MM.1S (cell line): ENCODE data around the gene TNF.

Experiments used
- DNase-seq: peaks from one replicate; pipeline ENCODE4 v3.0.0-alpha.2; 2015
- H2AFZ ChIP-seq: fragments of 300-600 bp; sonication (generic); 2 replicates; pipeline ENCODE4 v1.6.0; 2016; ENCODE audit warnings: antibody characterized with exemption, low read length
- H3F3A ChIP-seq: fragments of 300-600 bp; sonication (generic); 2 replicates; pipeline ENCODE4 v1.6.1; 2016; ENCODE audit warnings: mild to moderate bottlenecking, antibody characterized with exemption, low read length, moderate library complexity, mixed read lengths; ENCODE audit not compliant: insufficient read depth
- H3K27ac ChIP-seq: fragments of 300-600 bp; sonication (generic); 2 replicates; pipeline ENCODE4 v1.5.1; 2016; ENCODE audit warnings: mild to moderate bottlenecking, low read length
- H3K27me3 ChIP-seq: fragments of 300-600 bp; sonication (generic); replicated peaks from 2 replicates; pipeline ENCODE4 v1.6.0; 2016; ENCODE audit warnings: low read length; ENCODE audit not compliant: insufficient read depth
- H3K36me3 ChIP-seq: fragments of 300-600 bp; sonication (generic); replicated peaks from 2 replicates; pipeline ENCODE4 v1.6.1; 2016; ENCODE audit warnings: mild to moderate bottlenecking, low read length, mixed read lengths; ENCODE audit not compliant: insufficient read depth
- H3K4me1 ChIP-seq: fragments of 300-600 bp; sonication (generic); 2 replicates; pipeline ENCODE4 v1.6.1; 2016; ENCODE audit warnings: low read length, mixed read lengths
- H3K4me2 ChIP-seq: fragments of 300-600 bp; sonication (generic); 2 replicates; pipeline ENCODE4 v1.6.0; 2016; ENCODE audit warnings: low read depth, low read length
- H3K4me3 ChIP-seq: fragments of 300-600 bp; sonication (generic); 2 replicates; pipeline ENCODE4 v1.5.1; 2016; ENCODE audit warnings: low read length, mixed read lengths
- H3K79me2 ChIP-seq: fragments of 300-600 bp; sonication (generic); 2 replicates; pipeline ENCODE4 v1.6.1; 2016; ENCODE audit warnings: mixed run types, low read length, mixed read lengths
- H3K9ac ChIP-seq: fragments of 300-600 bp; sonication (generic); 2 replicates; pipeline ENCODE4 v1.6.1; 2016; ENCODE audit warnings: low read length, mixed read lengths
- H3K9me2 ChIP-seq: fragments of 300-600 bp; sonication (generic); replicated peaks from 2 replicates; pipeline ENCODE4 v1.6.1; 2016; ENCODE audit warnings: mild to moderate bottlenecking, low read length, mixed read lengths; ENCODE audit not compliant: insufficient read depth
- H3K9me3 ChIP-seq: fragments of 300-600 bp; sonication (generic); replicated peaks from 2 replicates; pipeline ENCODE4 v1.6.1; 2016; ENCODE audit warnings: mild to moderate bottlenecking, low read length, mixed read lengths; ENCODE audit not compliant: insufficient read depth
- H4K20me1 ChIP-seq: fragments of 300-600 bp; sonication (generic); 2 replicates; pipeline ENCODE4 v1.6.1; 2016; ENCODE audit warnings: mild to moderate bottlenecking, low read length, moderate library complexity, mixed read lengths; ENCODE audit not compliant: insufficient read depth
- EZH2 ChIP-seq: fragments of 300-600 bp; sonication (generic); optimal IDR thresholded peaks from 2 replicates; pipeline ENCODE3; 2017; ENCODE audit warnings: low read depth, mild to moderate bottlenecking, antibody characterized with exemption, low read length, mixed read lengths
- EZH2phosphoT487 ChIP-seq: fragments of 300-600 bp; sonication (generic); IDR thresholded peaks from 2 replicates; pipeline ENCODE4 v1.6.1; 2018; ENCODE audit warnings: antibody characterized with exemption, low read length
- TF ChIP-seq, protein P1 (sequence below): fragments of 300-600 bp; sonication (generic); IDR thresholded peaks from 2 replicates; pipeline ENCODE4 v1.5.1; 2016; ENCODE audit warnings: antibody characterized with exemption, low read length, mixed read lengths

The TNF gene

DNA sequence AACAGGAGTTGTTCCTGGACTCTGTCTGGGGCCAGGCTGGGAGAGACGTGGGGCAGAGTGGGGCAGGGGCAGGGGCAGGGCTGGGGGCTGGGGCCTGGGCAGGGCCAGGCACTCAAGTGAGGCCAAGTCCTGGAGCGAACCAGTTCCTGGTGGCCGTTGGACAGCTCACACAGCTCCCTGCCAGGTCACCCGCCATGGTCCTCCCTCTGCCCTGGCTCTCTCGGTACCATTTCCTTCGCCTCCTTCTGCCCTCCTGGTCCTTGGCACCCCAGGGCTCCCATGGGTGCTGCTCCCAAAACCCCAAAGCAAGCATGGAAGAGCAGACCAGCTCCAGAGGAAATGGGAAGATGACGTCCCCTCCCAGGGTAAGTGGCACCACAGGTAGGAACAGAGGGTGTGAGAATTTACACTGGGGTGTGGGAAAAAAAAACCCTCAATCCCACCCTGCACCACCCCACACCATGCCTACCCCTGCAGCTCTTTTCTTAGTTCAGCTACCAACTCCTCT is 46.5 kb upstream of the TNF start, which contains the start of gene MCCD1:
Gene MCCD1 (plus strand): TSS at position 142 of the 508 bp plus-strand sequence. CDS start 53 bp downstream, at position 195.
- Histone ChIP-seq H3K36me3 (no peaks in the 10 kb centered on the region; the same call in none of the 2 replicates), H3K4me3 (no peak within 1 kb of the TSS)

DNA sequence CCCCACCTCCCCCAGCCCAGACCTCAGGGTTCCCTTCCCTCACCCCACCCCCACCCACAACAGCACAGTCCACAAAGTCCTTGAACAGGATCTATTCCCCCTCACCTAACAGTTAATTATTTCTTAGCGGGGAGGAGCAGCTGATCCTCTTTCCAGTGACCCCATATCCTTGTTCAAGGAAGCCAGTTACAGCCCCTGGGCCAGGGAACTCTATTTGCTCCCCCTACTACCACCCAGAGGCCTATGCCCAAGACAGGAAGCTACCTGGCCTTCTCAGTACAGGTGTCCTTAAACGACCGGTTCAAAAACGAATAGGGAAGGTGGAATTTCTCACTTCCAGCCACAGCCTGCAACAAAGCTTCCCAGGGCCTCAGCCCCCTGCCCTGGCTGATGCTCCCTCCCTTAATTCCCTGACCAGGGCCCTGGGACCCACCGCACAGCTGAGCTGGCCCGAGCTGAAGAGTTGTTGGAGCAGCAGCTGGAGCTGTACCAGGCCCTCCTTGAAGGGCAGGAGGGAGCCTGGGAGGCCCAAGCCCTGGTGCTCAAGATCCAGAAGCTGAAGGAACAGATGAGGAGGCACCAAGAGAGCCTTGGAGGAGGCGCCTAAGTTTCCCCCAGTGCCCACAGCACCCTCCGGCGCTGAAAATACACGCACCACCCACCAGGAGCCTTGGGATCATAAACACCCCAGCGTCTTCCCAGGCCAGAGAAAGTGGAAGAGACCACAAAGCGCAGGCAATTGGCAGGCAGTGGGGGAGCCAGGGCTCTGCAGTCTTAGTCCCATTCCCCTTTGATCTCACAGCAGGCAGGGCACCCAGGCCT is 45.8 kb upstream of the TNF start:
- no peak overlapping the region for H3K27ac ChIP-seq
- no peak overlapping the region for H3K4me3 ChIP-seq
- no peaks in the 10 kb centered on the region for H3K9me2 ChIP-seq
- TF ChIP-seq EZH2 (no peak), EZH2phosphoT487 (no peak)
- TF ChIP-seq, protein P1, sequence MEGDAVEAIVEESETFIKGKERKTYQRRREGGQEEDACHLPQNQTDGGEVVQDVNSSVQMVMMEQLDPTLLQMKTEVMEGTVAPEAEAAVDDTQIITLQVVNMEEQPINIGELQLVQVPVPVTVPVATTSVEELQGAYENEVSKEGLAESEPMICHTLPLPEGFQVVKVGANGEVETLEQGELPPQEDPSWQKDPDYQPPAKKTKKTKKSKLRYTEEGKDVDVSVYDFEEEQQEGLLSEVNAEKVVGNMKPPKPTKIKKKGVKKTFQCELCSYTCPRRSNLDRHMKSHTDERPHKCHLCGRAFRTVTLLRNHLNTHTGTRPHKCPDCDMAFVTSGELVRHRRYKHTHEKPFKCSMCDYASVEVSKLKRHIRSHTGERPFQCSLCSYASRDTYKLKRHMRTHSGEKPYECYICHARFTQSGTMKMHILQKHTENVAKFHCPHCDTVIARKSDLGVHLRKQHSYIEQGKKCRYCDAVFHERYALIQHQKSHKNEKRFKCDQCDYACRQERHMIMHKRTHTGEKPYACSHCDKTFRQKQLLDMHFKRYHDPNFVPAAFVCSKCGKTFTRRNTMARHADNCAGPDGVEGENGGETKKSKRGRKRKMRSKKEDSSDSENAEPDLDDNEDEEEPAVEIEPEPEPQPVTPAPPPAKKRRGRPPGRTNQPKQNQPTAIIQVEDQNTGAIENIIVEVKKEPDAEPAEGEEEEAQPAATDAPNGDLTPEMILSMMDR, result no peak
- H3K79me2 ChIP-seq, result peaks cover 8% of the 10 kb centered on the region
- peaks cover under 1% of the 10 kb centered on the region for H3K36me3 ChIP-seq
- no peaks in the 10 kb centered on the region for H4K20me1 ChIP-seq
- H3K27me3 ChIP-seq, result no peaks in the 10 kb centered on the region
- no peak overlapping the region for H2AFZ ChIP-seq
- no peaks in the 10 kb centered on the region for H3K4me1 ChIP-seq
- DNase-seq, result no peak
- no peaks in the 10 kb centered on the region for H3K9me3 ChIP-seq
- H3F3A ChIP-seq, result peaks cover 21% of the 10 kb centered on the region
- H3K9ac ChIP-seq, result no peak overlapping the region
- H3K4me2 ChIP-seq, result no peak overlapping the region

More for the DNA sequence above, 46.5 kb upstream of the TNF start, which contains the start of gene MCCD1:
- no peak for TF ChIP-seq EZH2
- no peak for TF ChIP-seq EZH2phosphoT487
- TF ChIP-seq, protein P1, result no peak
- no peaks in the 10 kb centered on the region for H3K27me3 ChIP-seq
- no peak within 1 kb of the TSS for H3K27ac ChIP-seq
- H2AFZ ChIP-seq, result no peak within 1 kb of the TSS
- no peaks in the 10 kb centered on the region for H3K4me1 ChIP-seq
- peaks cover 1% of the 10 kb centered on the region for H3K79me2 ChIP-seq
- no peaks in the 10 kb centered on the region for H3K9me2 ChIP-seq
- H3K4me2 ChIP-seq, result no peak within 1 kb of the TSS
- no peak within 1 kb of the TSS for H3K9ac ChIP-seq
- peaks cover 18% of the 10 kb centered on the region for H3F3A ChIP-seq
- no peak for DNase-seq
- H4K20me1 ChIP-seq, result no peaks in the 10 kb centered on the region
- H3K9me3 ChIP-seq, result no peaks in the 10 kb centered on the region

DNA sequence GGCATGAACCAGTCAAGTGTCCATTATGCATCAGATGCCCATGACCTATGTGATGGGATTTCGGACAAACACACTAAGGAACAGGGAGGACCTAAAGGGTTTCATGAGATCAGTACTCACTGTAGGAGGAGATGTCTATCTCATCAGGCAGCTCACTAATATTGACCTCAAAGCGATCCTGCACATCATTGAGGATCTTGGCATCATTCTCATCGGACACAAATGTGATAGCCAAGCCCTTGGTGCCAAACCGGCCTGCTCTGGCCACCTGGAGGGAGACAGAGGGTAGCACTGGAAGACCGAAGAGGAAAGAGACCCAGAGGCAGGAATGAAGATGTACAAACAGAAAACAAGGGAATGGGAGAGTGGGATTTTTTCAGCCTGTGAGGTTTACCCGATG is 44.7 kb upstream of the TNF start:
- no peak overlapping the region for H3K27ac ChIP-seq
- no peak overlapping the region for H2AFZ ChIP-seq
- no peak for DNase-seq
- H3K9ac ChIP-seq, result no peak overlapping the region
- TF ChIP-seq, protein P1, result no peak
- TF ChIP-seq EZH2 (no peak), EZH2phosphoT487 (no peak)
- H3K9me2 ChIP-seq, result no peaks in the 10 kb centered on the region
- H3F3A ChIP-seq, result peaks cover 23% of the 10 kb centered on the region
- peaks cover 7% of the 10 kb centered on the region for H3K36me3 ChIP-seq
- H3K9me3 ChIP-seq, result no peaks in the 10 kb centered on the region
- no peaks in the 10 kb centered on the region for H3K4me1 ChIP-seq
- no peak overlapping the region for H3K4me2 ChIP-seq
- peaks cover 19% of the 10 kb centered on the region for H3K79me2 ChIP-seq
- no peaks in the 10 kb centered on the region for H3K27me3 ChIP-seq
- H3K4me3 ChIP-seq, result no peak overlapping the region
- peaks cover 3% of the 10 kb centered on the region for H4K20me1 ChIP-seq
